OCI-LY3 (cell line): ENCODE measurements around the gene HIVEP2.

Experiments used
- H2AFZ ChIP-seq: fragments of 200-600, 300-600 bp; shearing (Covaris generic); 2 replicates; pipeline ENCODE4 v1.6.0; 2014; ENCODE audit warnings: antibody characterized with exemption, low read depth, low read length
- H3K27ac ChIP-seq: fragments of 200-600, 300-600 bp; sonication (generic); 2 replicates; pipeline ENCODE4 v1.5.1; 2014; ENCODE audit warnings: mild to moderate bottlenecking, low read length, moderate library complexity, mixed read lengths
- H3K27me3 ChIP-seq: fragments of 200-600, 300-600 bp; sonication (generic); 2 replicates; pipeline ENCODE4 v1.6.1; 2014; ENCODE audit warnings: low read depth, low read length, mixed read lengths
- H3K36me3 ChIP-seq: fragments of 200-600, 300-600 bp; sonication (generic); replicated peaks from 2 replicates; pipeline ENCODE3; 2014; ENCODE audit warnings: low read depth, low read length, mixed read lengths
- H3K4me1 ChIP-seq: fragments of 300-600, 200-600 bp; sonication (generic); 2 replicates; pipeline ENCODE4 v1.6.1; 2014; ENCODE audit warnings: low read length, mixed read lengths
- H3K4me2 ChIP-seq: fragments of 200-600, 300-600 bp; sonication (generic); 2 replicates; pipeline ENCODE4 v1.6.1; 2014; ENCODE audit warnings: low read length, mixed read lengths
- H3K4me3 ChIP-seq: fragments of 300-600, 200-600 bp; sonication (generic); 2 replicates; pipeline ENCODE4 v1.5.1; 2014; ENCODE audit warnings: antibody characterized with exemption, mild to moderate bottlenecking, low read length, moderate library complexity
- H3K79me2 ChIP-seq: fragments of 300-600, 200-600 bp; shearing (Covaris generic); 2 replicates; pipeline ENCODE4 v1.6.1; 2014; ENCODE audit warnings: mild to moderate bottlenecking, low read length, mixed read lengths
- H3K9ac ChIP-seq: fragments of 300-600, 200-600 bp; shearing (Covaris generic); 2 replicates; pipeline ENCODE4 v1.6.0; 2014; ENCODE audit warnings: mild to moderate bottlenecking, low read length, moderate library complexity
- H3K9me3 ChIP-seq: fragments of 200-600, 300-600 bp; shearing (Covaris generic); 2 replicates; pipeline ENCODE4 v1.6.1; 2014; ENCODE audit warnings: low read length, mixed read lengths; ENCODE audit not compliant: insufficient read depth
- H4K20me1 ChIP-seq: fragments of 200-600, 300-600 bp; sonication (generic); 2 replicates; pipeline ENCODE4 v1.6.1; 2016; ENCODE audit warnings: low read length, mixed read lengths; ENCODE audit not compliant: insufficient read depth
- CTCF ChIP-seq: fragments of 200-600, 300-600 bp; sonication (generic); IDR thresholded peaks from 2 replicates; pipeline ENCODE4 v1.5.1; 2014; ENCODE audit warnings: antibody characterized with exemption, low read length, low read depth
- EZH2phosphoT487 ChIP-seq: fragments of 200-600 bp; shearing (Covaris generic); IDR thresholded peaks from 2 replicates; pipeline ENCODE4 v1.6.1; 2018; ENCODE audit warnings: antibody characterized with exemption, mixed run types, low read depth

Gene HIVEP2

GRCh38 chr6:142753196-142753595 lies 191.8 kb downstream of the HIVEP2 start:
- Histone ChIP-seq H3K4me2 (no peak overlapping the region), H4K20me1 (peaks cover 4% of the 10 kb centered on the region; the same call in 1 of the 2 replicates), H2AFZ (no peak overlapping the region), H3K9me3 (no peaks in the 10 kb centered on the region), H3K27ac (no peak overlapping the region), H3K36me3 (peaks cover 6% of the 10 kb centered on the region), H3K79me2 (no peaks in the 10 kb centered on the region), H3K4me3 (no peak overlapping the region), H3K27me3 (no peaks in the 10 kb centered on the region), H3K9ac (no peak overlapping the region), H3K4me1 (no peaks in the 10 kb centered on the region)
- TF ChIP-seq CTCF (no peak), EZH2phosphoT487 (no peak)

GRCh38 chr6:142752348-142752747 lies 192.6 kb downstream of the HIVEP2 start:
- Histone ChIP-seq H4K20me1 (0 out of 2 replicates have a peak, but pooled peaks cover 4% of the 10 kb centered on the region), H3K4me2 (no peak overlapping the region), H3K4me3 (no peak overlapping the region), H3K9ac (no peak overlapping the region), H3K27ac (no peak overlapping the region), H3K4me1 (no peaks in the 10 kb centered on the region), H3K9me3 (no peaks in the 10 kb centered on the region), H3K27me3 (no peaks in the 10 kb centered on the region), H2AFZ (no peak overlapping the region), H3K79me2 (no peaks in the 10 kb centered on the region), H3K36me3 (peaks cover 6% of the 10 kb centered on the region)
- TF ChIP-seq CTCF (no peak), EZH2phosphoT487 (no peak)

GRCh38 chr6:142751452-142751851 lies 193.5 kb downstream of the HIVEP2 start:
- H4K20me1 ChIP-seq, result 0 out of 2 replicates have a peak, but pooled peaks cover 4% of the 10 kb centered on the region
- peaks cover 6% of the 10 kb centered on the region for H3K36me3 ChIP-seq
- no peak for TF ChIP-seq CTCF
- no peak overlapping the region for H3K27ac ChIP-seq
- H3K27me3 ChIP-seq, result no peaks in the 10 kb centered on the region
- H3K4me1 ChIP-seq, result no peaks in the 10 kb centered on the region
- no peak overlapping the region for H3K4me2 ChIP-seq
- H3K79me2 ChIP-seq, result no peaks in the 10 kb centered on the region
- no peak overlapping the region for H3K4me3 ChIP-seq
- no peak overlapping the region for H2AFZ ChIP-seq
- H3K9ac ChIP-seq, result no peak overlapping the region
- no peaks in the 10 kb centered on the region for H3K9me3 ChIP-seq

GRCh38 chr6:142750998-142751397 lies 194.0 kb downstream of the HIVEP2 start:
- Histone ChIP-seq H4K20me1 (0 out of 2 replicates have a peak, but pooled peaks cover under 1% of the 10 kb centered on the region), H3K4me3 (no peak overlapping the region), H3K27me3 (no peaks in the 10 kb centered on the region), H3K4me1 (no peaks in the 10 kb centered on the region), H3K27ac (no peak overlapping the region), H2AFZ (no peak overlapping the region), H3K9ac (no peak overlapping the region), H3K79me2 (no peaks in the 10 kb centered on the region), H3K9me3 (no peaks in the 10 kb centered on the region), H3K36me3 (peaks cover 6% of the 10 kb centered on the region), H3K4me2 (no peak overlapping the region)
- no peak for TF ChIP-seq EZH2phosphoT487
- TF ChIP-seq CTCF, result no peak
